Measurements from ENCODE around the gene SLC22A23.

DNA sequence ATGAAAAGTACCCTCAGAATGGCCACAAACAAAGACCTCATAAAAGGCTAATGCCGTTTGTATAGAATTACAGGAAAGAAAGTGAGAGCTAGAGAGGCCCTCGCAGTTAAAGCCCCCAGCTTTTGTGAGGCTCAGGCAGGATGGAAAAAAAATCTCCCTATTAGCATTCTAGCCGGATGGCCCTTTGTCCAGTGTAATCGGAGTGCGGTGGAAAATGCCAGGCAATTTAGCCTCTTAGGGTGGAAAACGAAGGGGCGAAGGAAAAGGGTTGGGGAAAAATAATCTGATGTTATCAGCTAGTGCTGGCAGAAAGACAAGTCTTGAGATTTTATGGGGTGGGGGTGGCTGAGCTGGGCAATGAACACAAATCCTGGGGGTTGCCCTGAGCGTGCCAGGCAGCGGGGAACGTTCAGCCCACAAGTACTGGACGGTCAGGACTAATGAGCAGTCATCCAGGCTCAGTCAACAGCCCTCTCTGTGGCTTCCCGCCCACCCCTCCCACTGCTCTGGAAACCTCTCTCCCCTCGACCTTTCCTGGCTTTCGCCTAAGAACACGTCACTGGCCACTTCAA lies 105.7 kb downstream of the SLC22A23 start:
- no peak for TF ChIP-seq EP300 (IDR thresholded peaks at IDR 0.05; ENCODE audit: borderline replicate concordance)
- TF ChIP-seq, protein P1, sequence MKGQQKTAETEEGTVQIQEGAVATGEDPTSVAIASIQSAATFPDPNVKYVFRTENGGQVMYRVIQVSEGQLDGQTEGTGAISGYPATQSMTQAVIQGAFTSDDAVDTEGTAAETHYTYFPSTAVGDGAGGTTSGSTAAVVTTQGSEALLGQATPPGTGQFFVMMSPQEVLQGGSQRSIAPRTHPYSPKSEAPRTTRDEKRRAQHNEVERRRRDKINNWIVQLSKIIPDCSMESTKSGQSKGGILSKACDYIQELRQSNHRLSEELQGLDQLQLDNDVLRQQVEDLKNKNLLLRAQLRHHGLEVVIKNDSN (IDR thresholded peaks at IDR 0.05), result no peak
